H1 (cell line): ENCODE results near the gene C17orf100. TPM values are rescaled to one million over a fixed set of nuclear protein-coding genes. Genes with fewer than 3 reads are reported as not detected.

ENCODE experiments used
- microRNA-seq, 2 experiments: library from miRNA; unstranded; fragments of <30 nt; microRNA quantifications; one replicate each; pipeline versions ENCODE4 to v1.2.0, GENCODE V29; 2016 to 2020; ENCODE audit warnings: borderline microRNAs expressed in 2 of 2, borderline number of aligned reads in 2 of 2, borderline replicate concordance in 1 of 2
- polyA plus RNA-seq, 7 experiments: library from polyadenylated mRNA; depleted of rRNA in 3 of 7; stranded (reverse) in 5 of 7; unstranded in 2 of 7; fragments of >200 nt in 5 of 7; fragments of 200-250 nt in 2 of 7; gene quantifications; 1 replicate in 5 of 7; 2 replicates in 1 of 7; 4 replicates in 1 of 7; pipeline versions ENCODE4 v1.2.1 to v1.2.3, GENCODE V29; 2011 to 2013; ENCODE audit warnings: missing spikeins in 2 of 7, mixed read lengths in 2 of 7
- small RNA-seq: library from polyadenylated mRNA; stranded (forward); fragments of <200 nt; extraction: miRNeasy Mini kit (QIAGEN cat#:217004); gene quantifications from one replicate; pipeline ENCODE3, GENCODE V24; 2013; ENCODE audit not compliant: insufficient read depth
- total RNA-seq: library from RNA; stranded (reverse); fragmentation: NEBNext Ultra II Directional; extraction: Animal tissue kit (Norgen Biotek cat#: 25700); gene quantifications from 2 replicates; pipeline ENCODE4 v1.2.1, GENCODE V29; 2021

C17orf100 gene
- total and polyA plus RNA-seq, 2 of the 8 experiments (the other 6 are each of a cell fraction or from before 2014, with no cell fraction given), result 2.1 to 2.8 TPM

Small RNA genes lying within 50 kb of the gene (microRNA-seq; reads per million reads assigned to microRNA genes)
- gene MIR4520-1 (0 reads per million in 2 experiments), gene MIR4520-2 (0 reads per million in 2 experiments)

Small RNA genes lying within 50 kb of the gene (small RNA-seq; reads per million reads assigned to genes)
- gene MIR4520-1, result 1.5 reads per million

Other genes with a start within 250 kb of the C17orf100 start
- gene AIPL1, start 216.6 kb upstream of the C17orf100 start, total RNA-seq, result 0.71 TPM in 1 of 2 replicates, not detected in the other
- gene AIPL1, start 216.6 kb upstream of the C17orf100 start, polyA plus RNA-seq (2011; rRNA removed), result 0.56 and 0.89 TPM in 2 replicates
- 133 and 143 TPM in 2 replicates for gene PIMREG, start 207.3 kb upstream of the C17orf100 start, total RNA-seq
- gene PIMREG, start 207.3 kb upstream of the C17orf100 start, polyA plus RNA-seq (2011; rRNA removed), result 126 and 148 TPM in 2 replicates
- gene PITPNM3, start 95.2 kb upstream of the C17orf100 start, total RNA-seq, result 1.7 and 2.1 TPM in 2 replicates
- 3.1 and 4.8 TPM in 2 replicates for gene PITPNM3, start 95.2 kb upstream of the C17orf100 start, polyA plus RNA-seq (2011; rRNA removed)
- 27.1 and 29.2 TPM in 2 replicates for gene KIAA0753, start 11.1 kb upstream of the C17orf100 start, total RNA-seq
- gene KIAA0753, start 11.1 kb upstream of the C17orf100 start, polyA plus RNA-seq (2011; rRNA removed), result 4.2 and 5.0 TPM in 2 replicates
- 182 and 192 TPM in 2 replicates for gene TXNDC17, start 10.7 kb upstream of the C17orf100 start, total RNA-seq
- gene TXNDC17, start 10.7 kb upstream of the C17orf100 start, polyA plus RNA-seq (2011; rRNA removed), result 410 TPM in 2 replicates
- 11.0 and 12.3 TPM in 2 replicates for gene MED31, start 157 bp upstream of the C17orf100 start, total RNA-seq
- 2.4 and 4.6 TPM in 2 replicates for gene MED31, start 157 bp upstream of the C17orf100 start, polyA plus RNA-seq (2011; rRNA removed)
- gene SLC13A5, start 61.6 kb downstream of the C17orf100 start, total RNA-seq, result 1.8 and 2.6 TPM in 2 replicates
- gene SLC13A5, start 61.6 kb downstream of the C17orf100 start, polyA plus RNA-seq (2011; rRNA removed), result 2.1 and 3.5 TPM in 2 replicates
- not detected in 2 replicates for gene XAF1, start 104.3 kb downstream of the C17orf100 start, total RNA-seq
- not detected in 2 replicates for gene XAF1, start 104.3 kb downstream of the C17orf100 start, polyA plus RNA-seq (2011; rRNA removed)
- 0.22 TPM in 1 of 2 replicates, not detected in the other for gene FBXO39, start 124.5 kb downstream of the C17orf100 start, total RNA-seq
- 0.12 and 0.17 TPM in 2 replicates for gene FBXO39, start 124.5 kb downstream of the C17orf100 start, polyA plus RNA-seq (2011; rRNA removed)
- gene TEKT1, start 180.0 kb downstream of the C17orf100 start, total RNA-seq, result not detected in 2 replicates
- not detected in 2 replicates for gene TEKT1, start 180.0 kb downstream of the C17orf100 start, polyA plus RNA-seq (2011; rRNA removed)